HG02970 (cell line): ENCODE results near the gene NCR2.

ENCODE experiments used
- ATAC-seq: cut with Tn5 transposase; IDR thresholded peaks from one replicate; pipeline ENCODE4 v1.9.1; 2021; ENCODE audit warnings: mild to moderate bottlenecking, moderate library complexity, moderate number of reproducible peaks; ENCODE audit not compliant: unreplicated experiment, low FRiP score

NCR2 gene

GRCh38 chr6:41392246-41392645, 56.8 kb downstream of the NCR2 start:
- no peak for ATAC-seq

DNA sequence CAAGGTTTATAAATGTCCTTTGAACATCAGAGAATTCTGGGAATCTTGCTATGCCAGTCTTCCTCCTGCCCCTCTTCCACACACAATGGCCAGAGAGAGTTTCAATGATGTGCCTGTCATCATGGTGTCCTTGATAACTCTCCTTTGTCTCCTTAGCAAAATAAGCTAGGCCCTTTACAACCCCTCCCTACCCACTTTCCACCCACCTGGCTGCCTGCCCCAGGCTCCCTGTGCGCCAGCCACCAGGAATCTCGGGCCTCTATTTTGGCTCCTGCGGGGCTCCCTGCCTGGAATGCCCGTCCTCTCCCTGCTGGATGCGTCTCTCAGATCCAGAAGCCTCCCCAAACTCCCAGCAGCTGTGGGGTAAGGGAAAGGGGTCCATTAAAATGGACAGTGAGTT, 60.9 kb downstream of the NCR2 start:
- ATAC-seq = no peak

DNA sequence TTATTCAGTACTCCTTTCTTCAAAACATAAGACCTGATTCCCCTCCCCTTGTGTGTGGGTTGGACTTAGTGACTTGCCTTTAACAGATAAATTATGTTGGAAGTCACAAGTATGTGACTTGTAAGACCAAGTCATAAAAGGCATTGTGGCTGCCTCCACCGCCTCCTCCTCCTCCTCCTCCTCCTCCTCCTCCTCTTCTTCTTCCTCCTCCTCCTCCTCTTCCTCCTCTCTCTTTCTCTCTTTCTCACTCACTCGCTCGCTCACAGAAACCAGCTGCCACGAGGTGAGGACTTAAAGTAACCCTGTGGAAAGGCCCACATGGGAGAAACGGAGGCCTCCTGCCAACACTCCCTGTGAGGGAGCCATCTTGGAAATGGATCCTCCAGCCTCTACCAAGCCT, 64.0 kb downstream of the NCR2 start:
- no peak for ATAC-seq
